ENCODE data around the gene ZXDC.

- TF ChIP-seq CTCF (IDR thresholded peaks at IDR 0.05) (no peak), POLR2AphosphoS5 (IDR thresholded peaks at IDR 0.05) (no peak)
These were observed 27.0 kb upstream of the ZXDC start for GRCh38 chr3:126502656-126503055.

Data from gastroesophageal sphincter (tissue), 3 donors.